ENCODE results near the gene ICAM4. TPM values are rescaled to one million over a fixed set of nuclear protein-coding genes. Genes with fewer than 3 reads are reported as not detected.

Gene ICAM4
- total RNA-seq, 1 donor from 2014 or later: 0.95 TPM

GRCh38 chr19:10270616-10271394 is 15.9 kb upstream of the ICAM4 start, which contains the start of gene ICAM1:
Gene ICAM1 (plus strand): TSS chr19:10271120. CDS start chr19:10271160, 40 bp downstream.
- Mint-ChIP-seq H3K4me3 (peak within 1 kb of the TSS; percentile 87), H3K4me1 (peaks cover 44% of the 10 kb centered on the region), H3K27ac (peak within 1 kb of the TSS; percentile 92), H3K9me3 (no peaks in the 10 kb centered on the region), H3K27me3 (no peaks in the 10 kb centered on the region), H3K36me3 (ENCODE audit: low read depth) (peaks cover 23% of the 10 kb centered on the region)
- intact Hi-C loops (cut with micrococcal nuclease): loop anchor here (1.0 to 2.0 kb wide), 8 partner anchors 18 to 231 kb away; partner anchors contain the start of genes CDC37, FDX2, ICAM5 and RAVER1
- ChIA-PET POLR2A (interaction anchor here (0.5 to 5.7 kb wide), 39 partner anchors 9 to 489 kb away, joined by 3 to 128 read pairs (median 7); partner anchors contain the start of genes ANGPTL6, CDC37, FDX2 and ICAM3), CTCF (interaction anchor here (0.8 to 6.4 kb wide), 16 partner anchors 9 to 164 kb away, joined by 3 to 211 read pairs (median 7); partner anchors contain the start of genes CDC37, ICAM5, RAVER1 and TYK2)
- ATAC-seq (ENCODE audit: low read depth) (peak; percentile 51), DNase-seq (peak; percentile 70)
- TF ChIP-seq, protein P1, sequence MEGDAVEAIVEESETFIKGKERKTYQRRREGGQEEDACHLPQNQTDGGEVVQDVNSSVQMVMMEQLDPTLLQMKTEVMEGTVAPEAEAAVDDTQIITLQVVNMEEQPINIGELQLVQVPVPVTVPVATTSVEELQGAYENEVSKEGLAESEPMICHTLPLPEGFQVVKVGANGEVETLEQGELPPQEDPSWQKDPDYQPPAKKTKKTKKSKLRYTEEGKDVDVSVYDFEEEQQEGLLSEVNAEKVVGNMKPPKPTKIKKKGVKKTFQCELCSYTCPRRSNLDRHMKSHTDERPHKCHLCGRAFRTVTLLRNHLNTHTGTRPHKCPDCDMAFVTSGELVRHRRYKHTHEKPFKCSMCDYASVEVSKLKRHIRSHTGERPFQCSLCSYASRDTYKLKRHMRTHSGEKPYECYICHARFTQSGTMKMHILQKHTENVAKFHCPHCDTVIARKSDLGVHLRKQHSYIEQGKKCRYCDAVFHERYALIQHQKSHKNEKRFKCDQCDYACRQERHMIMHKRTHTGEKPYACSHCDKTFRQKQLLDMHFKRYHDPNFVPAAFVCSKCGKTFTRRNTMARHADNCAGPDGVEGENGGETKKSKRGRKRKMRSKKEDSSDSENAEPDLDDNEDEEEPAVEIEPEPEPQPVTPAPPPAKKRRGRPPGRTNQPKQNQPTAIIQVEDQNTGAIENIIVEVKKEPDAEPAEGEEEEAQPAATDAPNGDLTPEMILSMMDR (IDR thresholded peaks at IDR 0.05): no peak

GRCh38 chr19:10271543-10272086 is 15.1 kb upstream of the ICAM4 start:
- Mint-ChIP-seq H3K27ac (peak overlapping the region; percentile 92), H3K4me1 (peaks cover 44% of the 10 kb centered on the region), H3K36me3 (ENCODE audit: low read depth) (peaks cover 25% of the 10 kb centered on the region), H3K27me3 (no peaks in the 10 kb centered on the region), H3K9me3 (no peaks in the 10 kb centered on the region), H3K4me3 (peak overlapping the region; percentile 87)
- TF ChIP-seq, protein P1 (IDR thresholded peaks at IDR 0.05): no peak
- DNase-seq: peak; percentile 65
- CTCF ChIA-PET: interaction anchor here (0.8 to 6.4 kb wide), 13 partner anchors 9 to 146 kb away, joined by 3 to 211 read pairs (median 9); partner anchors contain the start of genes CDC37, ICAM4 and TYK2
- intact Hi-C loops (cut with micrococcal nuclease): loop anchor here (1.0 to 2.0 kb wide), 5 partner anchors 35 to 231 kb away; partner anchors contain the start of genes CDC37, FDX2 and TYK2
- POLR2A ChIA-PET: interaction anchor here (0.6 to 5.7 kb wide), 32 partner anchors 9 to 488 kb away, joined by 3 to 128 read pairs (median 9); partner anchors contain the start of genes ANGPTL6, CDC37, FDX2 and ICAM3
- ATAC-seq (ENCODE audit: low read depth): peak; percentile 43

DNA sequence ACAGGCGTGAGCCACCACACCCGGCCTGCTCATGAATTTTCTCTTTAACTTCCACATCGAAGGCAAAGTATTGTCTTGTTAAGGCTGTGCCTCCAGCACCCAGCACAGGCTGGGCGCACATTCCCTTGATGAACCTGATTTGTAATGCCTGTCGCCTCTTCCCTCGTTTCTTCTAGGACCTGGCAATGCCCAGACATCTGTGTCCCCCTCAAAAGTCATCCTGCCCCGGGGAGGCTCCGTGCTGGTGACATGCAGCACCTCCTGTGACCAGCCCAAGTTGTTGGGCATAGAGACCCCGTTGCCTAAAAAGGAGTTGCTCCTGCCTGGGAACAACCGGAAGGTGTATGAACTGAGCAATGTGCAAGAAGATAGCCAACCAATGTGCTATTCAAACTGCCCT is 12.2 kb upstream of the ICAM4 start:
- H3K4me3 Mint-ChIP-seq: no peak overlapping the region
- no peaks in the 10 kb centered on the region for H3K9me3 Mint-ChIP-seq
- H3K27me3 Mint-ChIP-seq: no peaks in the 10 kb centered on the region
- H3K36me3 Mint-ChIP-seq (ENCODE audit: low read depth): peaks cover 44% of the 10 kb centered on the region
- ChIA-PET CTCF (interaction anchor here (1.0 to 1.1 kb wide), 2 partner anchors 114 to 117 kb away, joined by 4 read pairs; no protein-coding TSS in a partner anchor), POLR2A (interaction anchor here (0.7 to 5.7 kb wide), 3 partner anchors 13 to 143 kb away, joined by 6 to 128 read pairs (median 7); partner anchors contain the start of genes ICAM4 and ICAM5)
- TF ChIP-seq, protein P1 (IDR thresholded peaks at IDR 0.05): no peak
- ATAC-seq (ENCODE audit: low read depth) (no peak), DNase-seq (no peak)
- H3K27ac Mint-ChIP-seq: peak overlapping the region; percentile 66
- intact Hi-C loops (cut with micrococcal nuclease): no loop called here
- peaks cover 62% of the 10 kb centered on the region for H3K4me1 Mint-ChIP-seq

GRCh38 chr19:10277795-10278589 is 8.8 kb upstream of the ICAM4 start:
- intact Hi-C loops (cut with micrococcal nuclease): no loop called here
- ATAC-seq (ENCODE audit: low read depth): no peak
- H3K4me3 Mint-ChIP-seq: peak overlapping the region; percentile 15
- H3K4me1 Mint-ChIP-seq: peaks cover 39% of the 10 kb centered on the region
- H3K9me3 Mint-ChIP-seq: no peaks in the 10 kb centered on the region
- TF ChIP-seq, protein P1 (IDR thresholded peaks at IDR 0.05): no peak
- ChIA-PET POLR2A (interaction anchor here (0.6 to 1.1 kb wide), 5 partner anchors 56 to 276 kb away, joined by 4 to 17 read pairs (median 5); partner anchors contain the start of gene TYK2), CTCF (interaction anchor here (0.8 kb wide), 1 partner anchor 11 kb away, joined by 3 read pairs; no protein-coding TSS in a partner anchor)
- no peaks in the 10 kb centered on the region for H3K27me3 Mint-ChIP-seq
- H3K36me3 Mint-ChIP-seq (ENCODE audit: low read depth): peaks cover 53% of the 10 kb centered on the region
- no peak for DNase-seq
- H3K27ac Mint-ChIP-seq: peak overlapping the region; percentile 50
